HG03520 (cell line): ENCODE measurements around the gene LGALS9.
"Not testable (repeated sequence)": the region's sequence is repeated elsewhere in the genome, so short reads cannot be mapped to it uniquely, and the experiment has no call there.

Experiments used
- ATAC-seq: cut with Tn5 transposase; IDR thresholded peaks from one replicate; pipeline ENCODE4 v1.9.1; 2021; ENCODE audit warnings: mild to moderate bottlenecking, moderate library complexity; ENCODE audit not compliant: unreplicated experiment

Gene LGALS9

DNA sequence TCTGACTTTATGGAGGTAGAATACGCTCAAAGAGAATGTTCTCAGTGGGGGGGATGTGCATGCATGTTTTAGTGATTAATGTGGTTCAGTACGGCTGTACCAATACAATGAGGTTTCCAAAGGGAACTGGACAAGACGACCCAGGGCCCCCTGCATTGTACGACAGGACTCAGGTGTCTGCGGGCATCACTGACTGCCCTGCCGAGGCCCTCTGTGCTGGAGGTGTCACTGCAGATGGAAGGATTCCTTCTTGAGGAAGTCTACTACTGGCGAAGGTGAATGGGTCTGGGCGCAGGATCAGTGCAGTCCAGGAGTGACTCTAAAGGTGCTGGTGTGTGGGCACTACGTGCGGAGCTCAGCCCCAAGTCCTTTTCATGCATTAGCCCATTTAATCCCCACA lies 3.5 kb upstream of the LGALS9 start:
- no peak for ATAC-seq

DNA sequence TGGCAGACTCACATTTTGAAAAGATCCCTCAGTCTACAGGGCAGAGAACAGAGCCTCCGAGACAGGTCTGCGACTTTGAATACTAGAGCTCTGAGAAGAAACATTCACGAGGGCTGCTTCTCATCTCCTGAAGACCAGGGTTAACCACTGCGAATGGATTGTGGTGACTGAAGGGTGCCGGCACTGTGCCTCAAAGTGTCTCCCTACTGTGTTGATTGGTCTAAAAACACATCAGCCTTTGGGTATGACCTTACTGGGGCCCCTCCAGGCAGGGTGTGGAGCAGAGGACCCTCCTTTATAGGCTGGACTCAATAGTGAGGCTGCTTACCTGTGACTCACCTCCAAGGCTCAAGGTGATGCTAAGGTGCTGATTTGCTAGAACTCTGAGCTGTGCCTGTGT lies 2.6 kb upstream of the LGALS9 start:
- ATAC-seq: no peak

DNA sequence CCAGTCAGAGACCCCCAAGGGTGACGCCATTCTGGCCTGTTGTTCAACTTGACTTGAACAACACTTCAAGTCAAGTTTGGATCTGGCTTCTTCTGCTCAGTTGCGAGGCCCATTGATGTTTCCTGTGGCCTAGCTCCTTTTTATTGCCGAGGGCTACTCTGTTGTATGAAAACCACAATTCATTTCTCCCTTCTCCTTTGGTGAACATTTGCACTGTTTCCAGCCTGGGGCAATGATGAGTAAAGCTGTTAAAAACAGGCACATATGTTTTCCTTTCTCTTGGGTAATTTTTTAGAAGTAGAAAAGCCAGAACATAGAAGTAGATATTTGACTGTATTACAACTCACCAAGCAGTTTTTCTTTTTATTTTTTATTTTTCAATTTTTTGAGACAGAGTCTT lies 1.7 kb upstream of the LGALS9 start:
- not testable (repeated sequence) for ATAC-seq

DNA sequence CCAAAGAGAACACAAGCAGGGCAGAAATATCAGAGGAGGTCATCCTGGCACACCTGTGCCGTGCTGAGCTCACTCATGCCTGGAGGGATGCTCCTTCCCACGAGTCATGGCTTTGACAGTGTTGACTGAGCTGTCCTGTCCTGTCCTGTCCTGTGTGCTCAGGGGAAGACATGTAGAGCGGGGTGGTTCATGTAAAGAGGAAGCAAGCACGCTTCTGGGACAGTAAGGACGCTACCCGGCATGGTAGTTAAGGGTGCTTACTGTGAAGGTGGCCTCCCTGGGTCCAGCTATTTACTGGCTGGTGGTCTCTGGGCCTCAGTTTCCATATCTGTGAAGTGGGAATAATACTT lies 398 bp downstream of the LGALS9 start:
- ATAC-seq: no peak

DNA sequence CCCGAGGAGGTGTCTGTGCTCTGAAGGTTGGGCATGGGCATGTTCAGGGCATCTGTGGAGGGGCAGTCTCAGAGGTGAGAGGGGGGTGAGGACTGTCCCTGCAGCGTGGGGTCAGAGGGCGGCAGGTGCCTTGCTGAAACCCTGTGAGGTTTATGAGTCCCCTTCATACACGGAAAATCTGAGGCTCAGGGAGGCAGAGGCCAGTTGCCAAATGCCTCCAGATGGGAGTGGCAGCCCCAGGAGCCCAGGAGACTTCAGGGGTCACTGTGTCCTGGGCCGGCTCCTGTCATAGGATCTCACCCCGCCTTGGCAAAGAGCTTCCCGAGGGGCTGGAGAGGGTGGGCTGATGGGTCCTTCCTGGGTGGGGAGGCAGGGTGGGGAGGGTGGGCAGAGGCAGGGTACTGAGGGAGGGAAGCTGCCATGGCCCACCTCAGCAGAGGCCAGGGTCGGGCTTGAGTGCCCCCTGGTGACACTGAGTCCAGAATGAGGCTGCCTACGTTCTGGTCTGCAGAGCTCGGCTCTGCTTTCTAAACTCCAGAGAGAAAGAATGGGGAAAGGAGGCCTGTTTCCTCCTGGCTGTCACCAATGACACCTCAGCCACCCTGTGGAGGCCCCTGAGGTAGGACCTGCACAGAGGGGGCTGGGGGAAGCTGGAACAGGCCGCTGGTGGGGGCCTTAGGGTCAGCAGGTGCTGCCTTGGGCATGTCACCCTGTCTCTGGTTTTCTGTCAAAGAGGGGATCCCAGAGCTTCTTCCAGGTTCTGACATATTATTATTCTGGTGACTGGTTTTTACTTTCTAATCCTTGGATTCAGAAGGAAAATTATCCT lies 1.1 kb downstream of the LGALS9 start:
- ATAC-seq: no peak

DNA sequence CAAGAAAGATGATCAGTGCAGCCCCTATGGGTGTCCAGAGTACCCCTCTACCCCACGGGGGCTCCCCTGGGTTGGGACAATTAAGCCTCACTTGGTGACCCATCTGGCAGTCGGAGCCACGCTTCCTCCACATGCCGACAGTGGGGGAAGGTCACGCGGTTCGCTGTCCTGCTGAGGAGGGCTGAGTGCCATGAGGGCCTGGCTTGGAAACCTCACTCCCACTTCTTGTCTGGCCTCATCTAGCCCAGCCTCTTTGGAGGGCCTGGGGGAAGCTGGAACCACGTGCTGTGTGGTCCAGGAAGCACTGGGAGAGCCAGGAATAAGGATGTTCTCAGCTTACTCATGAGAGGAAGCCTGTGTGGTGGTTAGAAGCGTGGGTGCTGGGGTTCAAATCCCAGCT lies 1.8 kb downstream of the LGALS9 start:
- not testable (repeated sequence) for ATAC-seq

DNA sequence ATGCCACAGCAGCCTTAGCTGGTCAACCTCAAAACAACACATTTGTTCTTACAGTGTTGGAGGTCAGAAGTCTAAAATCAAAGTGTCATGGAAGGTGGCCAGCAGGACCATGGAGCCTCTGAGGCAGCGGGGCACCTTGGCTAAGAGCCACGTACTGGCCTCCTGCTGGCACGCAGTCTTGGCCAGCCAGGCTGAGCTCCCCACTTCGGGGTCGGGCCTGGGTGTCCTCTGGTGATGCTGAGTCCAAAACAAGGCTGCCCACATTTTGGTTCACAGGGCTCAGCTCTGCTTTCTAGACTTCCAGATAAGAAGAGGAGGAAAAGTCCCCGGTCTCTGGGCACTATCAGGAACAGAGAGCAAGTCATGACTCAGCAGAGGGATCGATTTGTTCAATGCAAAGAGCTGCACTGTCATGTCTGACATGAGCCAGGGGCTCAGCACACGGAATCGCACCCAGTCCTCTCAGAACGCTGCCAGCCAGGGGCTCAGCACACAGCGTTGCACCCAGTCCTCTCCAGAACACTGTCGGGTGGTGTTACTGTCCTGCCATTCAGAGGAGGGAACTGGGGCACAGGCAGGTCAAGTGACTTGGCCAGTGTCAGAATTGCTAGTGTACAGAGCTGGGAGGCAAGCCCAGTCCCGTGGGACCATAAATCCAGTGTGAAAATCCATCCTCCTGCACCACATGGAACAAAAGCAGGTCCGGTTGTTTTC lies 2.5 kb downstream of the LGALS9 start:
- no peak for ATAC-seq

DNA sequence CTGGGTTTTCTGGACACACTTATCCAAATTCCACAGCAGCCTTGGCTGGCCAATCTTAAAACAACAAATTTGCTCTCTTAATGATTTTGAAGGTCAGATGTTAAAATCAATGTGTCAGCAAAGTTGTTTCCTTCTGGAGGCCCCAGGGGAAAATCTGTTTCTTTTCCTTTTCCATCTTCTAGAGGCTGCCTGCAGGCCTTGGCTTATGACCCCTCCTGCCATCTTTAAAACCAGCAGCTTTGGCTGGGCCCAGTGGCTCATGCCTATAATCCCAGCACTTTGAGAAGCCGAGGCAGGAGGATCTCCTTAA lies 3.0 kb downstream of the LGALS9 start:
- ATAC-seq: no peak

DNA sequence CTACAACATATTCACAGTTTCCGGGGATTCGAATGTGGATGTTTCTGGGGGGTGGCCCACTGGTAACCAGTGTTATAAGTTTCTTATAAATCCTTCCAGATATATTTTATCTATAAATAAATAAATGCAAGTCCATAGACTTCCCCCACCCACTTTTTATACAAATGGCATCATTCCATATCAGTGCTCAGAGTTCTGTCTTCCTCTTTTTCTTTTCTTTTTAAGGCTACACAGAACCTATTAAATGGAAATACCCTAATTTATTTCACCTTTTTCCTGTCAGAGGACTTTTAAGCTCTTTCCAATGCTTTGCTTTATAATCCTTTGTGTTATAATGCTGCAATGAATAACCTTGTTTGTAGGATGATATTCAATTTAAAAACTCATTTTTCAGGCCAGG lies 3.8 kb downstream of the LGALS9 start:
- no peak for ATAC-seq

DNA sequence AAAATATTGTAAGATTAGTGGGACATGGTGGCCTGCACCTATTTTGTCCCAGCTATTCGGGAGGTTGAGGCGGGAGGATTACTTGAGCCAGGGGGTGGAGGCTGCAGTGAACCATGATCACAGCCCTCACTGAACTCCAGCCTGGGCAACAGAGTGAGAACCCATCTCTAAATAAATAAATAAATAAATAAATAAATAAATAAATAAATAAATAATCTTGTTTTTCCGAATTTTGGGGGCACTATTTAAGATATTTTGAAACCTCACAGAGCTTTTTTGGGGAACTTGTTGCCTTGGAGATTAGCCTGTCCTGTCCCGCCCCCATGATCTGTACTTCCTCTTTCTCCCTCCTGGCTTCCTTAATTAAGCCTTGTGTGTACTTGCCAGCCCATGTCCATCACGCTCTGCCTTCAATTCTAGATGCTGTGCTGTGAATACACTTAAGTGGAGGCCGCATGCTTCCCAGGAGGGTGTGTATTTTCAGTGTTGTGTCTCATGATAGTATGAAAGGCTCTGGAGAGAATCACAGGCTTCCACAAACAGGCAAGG lies 4.4 kb downstream of the LGALS9 start:
- no peak for ATAC-seq

DNA sequence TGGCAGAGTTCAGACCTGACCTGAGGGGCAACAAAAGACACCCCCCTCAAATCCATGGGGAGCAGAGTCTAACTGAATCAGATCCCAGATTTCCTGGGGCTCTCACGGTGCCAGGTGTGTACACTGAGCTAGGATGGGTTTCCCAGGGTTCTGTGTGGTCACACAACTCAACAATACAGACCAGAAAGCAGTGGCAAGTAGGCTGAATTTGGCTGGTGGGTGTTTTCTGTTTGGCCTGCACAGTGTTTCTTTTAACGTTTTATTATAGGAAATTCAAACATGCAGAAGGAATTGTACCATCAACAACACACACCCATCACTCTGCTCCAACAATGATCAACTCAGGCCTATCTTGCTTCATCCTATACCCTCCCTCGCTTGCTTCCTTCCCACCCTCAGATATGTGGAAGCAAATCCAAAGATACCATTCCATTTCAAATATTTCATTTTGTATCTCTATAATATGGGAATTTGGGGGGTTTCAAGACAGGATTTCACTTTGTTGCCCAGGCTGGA lies 5.1 kb downstream of the LGALS9 start:
- not testable (repeated sequence) for ATAC-seq

DNA sequence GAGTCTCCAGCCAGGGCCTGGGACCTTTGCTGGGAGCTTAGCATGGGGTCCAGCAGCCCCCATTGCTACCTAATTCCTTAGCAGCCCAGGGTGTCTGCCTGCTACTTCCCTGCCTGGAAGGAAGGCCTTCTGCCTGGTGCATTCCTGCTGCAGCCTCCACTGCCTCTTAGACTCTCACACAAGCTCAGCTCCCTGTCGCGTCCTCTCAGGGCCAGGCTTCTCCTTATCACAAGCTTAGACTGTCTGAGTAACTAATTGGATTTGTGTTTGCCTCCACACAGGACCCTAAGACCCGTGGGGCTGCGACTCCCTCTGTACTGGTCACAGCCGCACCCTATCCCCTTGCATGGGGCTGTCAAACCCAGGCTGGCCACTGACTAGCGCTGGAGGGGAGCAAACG lies 6.8 kb downstream of the LGALS9 start:
- not testable (repeated sequence) for ATAC-seq

DNA sequence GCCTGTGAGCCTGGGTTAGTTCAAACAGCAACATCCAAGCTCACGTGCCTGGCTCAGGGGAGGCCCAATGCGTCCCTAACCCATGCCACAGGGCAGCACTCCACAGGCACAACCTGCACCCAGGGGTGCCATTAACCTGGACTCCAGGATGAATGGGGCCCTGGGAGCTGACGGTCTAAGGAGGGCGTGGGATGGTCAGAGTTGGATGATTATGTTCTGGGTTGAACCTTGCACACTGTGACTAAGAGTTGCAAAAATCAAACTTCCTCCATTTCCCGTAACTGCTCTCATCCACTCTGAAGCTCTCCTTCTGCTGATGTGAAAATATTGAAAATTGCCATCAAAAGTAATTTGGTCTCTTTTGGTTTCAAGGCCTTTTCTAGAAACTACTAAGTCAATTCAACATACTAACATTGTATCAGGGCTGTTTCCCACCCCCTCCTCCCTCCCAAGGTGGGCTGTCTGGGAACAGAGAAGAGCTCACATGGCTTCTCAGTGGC lies 7.5 kb downstream of the LGALS9 start:
- not testable (repeated sequence) for ATAC-seq

DNA sequence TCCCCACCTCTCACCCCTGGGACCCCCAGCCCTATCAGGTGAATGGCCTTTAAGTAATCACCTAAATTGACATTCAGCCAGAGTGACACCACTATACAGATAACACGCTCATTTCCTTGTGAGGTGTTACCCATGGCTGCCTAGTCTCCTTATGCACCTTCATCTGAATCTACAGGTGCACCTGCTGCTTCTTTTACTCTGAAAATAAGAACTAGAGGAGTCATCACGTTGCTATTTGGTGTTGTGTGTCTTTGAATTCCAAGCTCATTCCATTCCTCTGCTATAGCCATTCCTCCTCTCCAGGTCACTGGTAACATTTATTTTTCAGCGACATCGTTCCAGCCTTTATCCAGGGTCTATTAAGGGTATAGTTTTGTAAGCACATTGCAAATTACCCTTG lies 9.8 kb downstream of the LGALS9 start:
- no peak for ATAC-seq

DNA sequence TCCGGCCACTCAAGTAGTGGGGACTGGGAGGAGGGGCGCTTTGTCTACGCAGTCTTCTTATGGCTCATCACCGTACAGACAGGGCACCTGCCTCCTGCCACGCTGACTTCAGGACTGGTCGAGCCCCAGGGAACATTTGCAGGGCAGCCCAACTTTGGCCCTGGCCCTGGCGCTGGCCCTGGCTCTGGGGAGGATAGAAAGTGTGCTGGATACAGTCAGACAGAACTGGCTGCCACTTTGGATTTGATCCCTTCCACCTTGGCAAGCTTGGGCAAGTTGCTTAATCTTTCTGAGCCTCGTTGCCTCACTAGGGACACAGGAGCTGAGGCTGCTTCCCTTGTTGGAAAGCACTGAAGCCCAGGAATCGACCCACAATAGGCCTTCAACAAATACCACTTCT lies 13.6 kb downstream of the LGALS9 start:
- ATAC-seq: no peak

DNA sequence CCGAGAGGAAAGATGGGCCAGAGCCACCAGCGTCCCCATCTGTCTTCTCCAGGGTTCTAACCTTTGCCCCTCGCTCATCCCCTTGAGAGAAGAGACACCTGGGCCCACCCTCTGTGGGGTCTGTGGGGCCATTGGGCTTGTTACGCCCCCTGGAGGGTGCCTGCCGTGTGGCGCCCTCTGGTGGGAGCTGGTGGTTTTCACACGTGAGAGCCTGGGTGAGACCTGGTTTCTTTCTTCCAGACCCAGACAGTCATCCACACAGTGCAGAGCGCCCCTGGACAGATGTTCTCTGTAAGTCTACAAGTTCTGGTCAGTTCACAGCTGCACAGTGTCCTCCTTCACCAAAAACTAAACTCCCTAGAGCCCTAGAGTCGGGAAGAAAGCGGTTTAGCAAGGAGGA lies 14.6 kb downstream of the LGALS9 start:
- ATAC-seq: not testable (repeated sequence)

DNA sequence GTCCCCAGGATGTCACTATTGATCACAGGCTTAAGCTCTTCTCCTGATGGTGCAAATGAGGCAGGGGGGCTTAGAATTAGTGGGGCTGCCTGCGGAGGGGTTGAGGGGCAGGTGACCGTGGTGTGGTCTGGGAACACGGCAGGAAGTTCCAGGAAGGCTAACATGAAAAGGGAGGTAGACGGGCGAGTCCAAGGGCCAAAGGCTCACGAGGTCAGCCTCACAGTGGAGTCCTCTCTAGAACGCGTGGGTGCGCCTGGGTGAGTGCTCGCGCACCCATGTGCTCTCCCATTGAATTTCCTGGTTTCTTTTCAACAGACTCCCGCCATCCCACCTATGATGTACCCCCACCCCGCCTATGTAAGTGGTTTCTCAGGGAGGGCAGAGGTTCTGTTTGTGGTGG lies 15.2 kb downstream of the LGALS9 start:
- no peak for ATAC-seq

DNA sequence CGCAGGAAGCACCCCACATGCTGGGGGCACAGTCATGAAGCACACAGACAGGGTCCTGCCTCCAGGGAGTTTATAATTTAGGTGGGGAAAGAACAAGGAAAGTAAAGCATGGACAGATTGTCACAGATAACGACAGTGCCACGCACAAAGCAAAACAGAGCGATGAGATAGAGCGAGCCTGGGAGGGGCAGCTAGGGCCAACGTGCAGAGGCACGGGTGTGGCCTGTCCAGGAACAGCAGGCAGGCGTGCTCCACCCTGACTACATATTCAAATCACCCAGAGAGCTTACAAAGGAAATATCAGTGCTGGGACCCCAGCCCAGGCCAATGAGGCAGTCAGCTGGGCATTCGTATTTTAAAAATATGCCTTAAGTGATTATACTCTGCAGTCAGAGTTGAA lies 16.8 kb downstream of the LGALS9 start:
- ATAC-seq: no peak

DNA sequence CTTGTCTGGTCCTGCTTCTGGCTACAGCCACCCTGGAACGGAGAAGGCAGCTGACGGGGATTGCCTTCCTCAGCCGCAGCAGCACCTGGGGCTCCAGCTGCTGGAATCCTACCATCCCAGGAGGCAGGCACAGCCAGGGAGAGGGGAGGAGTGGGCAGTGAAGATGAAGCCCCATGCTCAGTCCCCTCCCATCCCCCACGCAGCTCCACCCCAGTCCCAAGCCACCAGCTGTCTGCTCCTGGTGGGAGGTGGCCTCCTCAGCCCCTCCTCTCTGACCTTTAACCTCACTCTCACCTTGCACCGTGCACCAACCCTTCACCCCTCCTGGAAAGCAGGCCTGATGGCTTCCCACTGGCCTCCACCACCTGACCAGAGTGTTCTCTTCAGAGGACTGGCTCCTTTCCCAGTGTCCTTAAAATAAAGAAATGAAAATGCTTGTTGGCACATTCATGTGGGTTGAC lies 18.2 kb downstream of the LGALS9 start:
- not testable (repeated sequence) for ATAC-seq

DNA sequence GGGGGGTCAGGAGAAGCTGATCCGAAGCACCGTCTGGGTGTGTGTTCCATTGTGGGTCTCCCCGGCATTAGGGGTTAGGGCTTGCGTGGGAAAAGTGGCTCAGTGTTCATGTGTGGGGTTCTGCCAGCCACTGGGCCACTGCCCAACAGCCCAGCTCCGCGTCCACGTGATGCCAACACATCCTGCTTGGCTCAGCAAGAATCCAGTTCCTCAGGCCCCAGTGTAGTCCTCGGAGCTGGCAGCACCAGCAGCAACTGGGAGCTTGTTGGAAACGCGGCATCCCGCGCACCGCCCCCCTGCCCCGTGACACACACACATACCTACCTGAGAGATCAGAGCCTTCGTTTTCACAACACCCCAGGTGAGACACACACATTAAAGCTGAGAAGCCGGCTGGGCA lies 18.9 kb downstream of the LGALS9 start:
- ATAC-seq: no peak

DNA sequence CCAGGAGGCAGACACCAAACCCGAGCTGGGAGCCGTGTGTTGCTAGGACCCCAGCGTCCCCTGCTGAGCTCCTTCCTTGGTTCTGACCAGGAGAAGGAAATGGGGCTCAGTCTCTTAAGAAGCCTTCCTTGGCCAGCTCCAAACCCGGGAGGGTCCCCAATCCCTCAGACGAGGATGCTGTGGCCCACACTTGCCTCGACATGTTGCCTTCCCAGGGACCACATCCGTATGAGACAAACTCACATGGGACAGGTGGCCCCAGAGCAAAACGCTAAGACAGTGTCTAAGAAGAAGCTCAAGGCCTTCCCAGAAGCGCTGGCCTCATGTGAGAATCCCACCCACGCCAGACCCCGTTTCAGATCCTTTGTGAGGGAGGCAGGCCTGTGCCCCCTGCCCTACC lies 19.8 kb downstream of the LGALS9 start:
- no peak for ATAC-seq
